Neural cell (in vitro differentiated cells): ENCODE results near the gene RUBCN. TPM values are rescaled to one million over a fixed set of nuclear protein-coding genes. Genes with fewer than 3 reads are reported as not detected.

Experiments
- H2AFZ ChIP-seq: fragments of 200-600, 300-800 bp; sonication (generic), shearing (Covaris generic); 2 replicates; pipeline ENCODE4 v1.6.0; 2014; ENCODE audit warnings: low read depth, mild to moderate bottlenecking, antibody characterized with exemption, low read length, moderate library complexity
- H3F3A ChIP-seq: fragments of 200-600 bp; shearing (Covaris generic); 2 replicates; pipeline ENCODE4 v1.6.1; 2016; ENCODE audit warnings: mild to moderate bottlenecking, moderate library complexity, mixed read lengths, antibody characterized with exemption, low read length; ENCODE audit not compliant: insufficient read depth, poor library complexity, severe bottlenecking
- H3K27ac ChIP-seq: fragments of 200-600, 300-800 bp; sonication (generic), shearing (Covaris generic); 2 replicates; pipeline ENCODE4 v1.5.1; 2014; ENCODE audit warnings: mild to moderate bottlenecking, low read length, moderate library complexity
- H3K27me3 ChIP-seq: fragments of 300-800, 200-600 bp; sonication (generic), shearing (Covaris generic); 2 replicates; pipeline ENCODE4 v1.6.0; 2014; ENCODE audit warnings: mild to moderate bottlenecking, low read depth, low read length, moderate library complexity; ENCODE audit not compliant: insufficient read depth
- H3K36me3 ChIP-seq: fragments of 300-800, 200-600 bp; sonication (generic), shearing (Covaris generic); 2 replicates; pipeline ENCODE4 v1.5.1; 2014; ENCODE audit warnings: mild to moderate bottlenecking, antibody characterized with exemption, low read length, moderate library complexity; ENCODE audit not compliant: insufficient read depth
- H3K4me2 ChIP-seq: fragments of 300-800, 200-600 bp; sonication (generic), shearing (Covaris generic); 2 replicates; pipeline ENCODE4 v1.6.0; 2014; ENCODE audit warnings: mild to moderate bottlenecking, low read length
- H3K4me3 ChIP-seq: fragments of 300-800, 200-600 bp; sonication (generic), shearing (Covaris generic); 2 replicates; pipeline ENCODE4 v1.5.1; 2014; ENCODE audit warnings: mild to moderate bottlenecking, low read length, moderate library complexity
- H3K79me2 ChIP-seq: fragments of 200-600 bp; shearing (Covaris generic); replicated peaks from 2 replicates; pipeline ENCODE4 v1.6.0; 2014; ENCODE audit warnings: mild to moderate bottlenecking, low read length, moderate library complexity; ENCODE audit not compliant: insufficient read depth
- H3K9ac ChIP-seq: fragments of 300-800, 200-600 bp; sonication (generic), shearing (Covaris generic); 2 replicates; pipeline ENCODE4 v1.6.1; 2016; ENCODE audit warnings: mild to moderate bottlenecking, low read length, mixed read lengths
- H3K9me2 ChIP-seq: fragments of 200-600 bp; shearing (Covaris generic); 2 replicates; pipeline ENCODE4 v1.6.1; 2016; ENCODE audit warnings: mild to moderate bottlenecking, low read length, mixed read lengths; ENCODE audit not compliant: insufficient read depth
- H3K9me3 ChIP-seq: fragments of 200-600, 300-800 bp; sonication (generic), shearing (Covaris generic); 2 replicates; pipeline ENCODE4 v1.6.1; 2016; ENCODE audit warnings: mild to moderate bottlenecking, mixed run types, low read length, moderate library complexity, mixed read lengths
- H4K20me1 ChIP-seq: fragments of 200-600 bp; shearing (Covaris generic); 2 replicates; pipeline ENCODE4 v1.6.1; 2016; ENCODE audit warnings: mild to moderate bottlenecking, mixed run types; ENCODE audit not compliant: insufficient read depth
- EP300 ChIP-seq: fragments of 450-650 bp; conservative IDR thresholded peaks from 2 replicates; pipeline ENCODE4 v1.6.1; 2014; ENCODE audit warnings: antibody characterized with exemption, mild to moderate bottlenecking, moderate library complexity; ENCODE audit not compliant: poor library complexity, severe bottlenecking
- EZH2 ChIP-seq: fragments of 200-600, 300-800 bp; shearing (Covaris generic), sonication (generic); IDR thresholded peaks from 2 replicates; pipeline ENCODE4 v1.6.1; 2014; ENCODE audit warnings: antibody characterized with exemption, low read length, borderline replicate concordance, mild to moderate bottlenecking; ENCODE audit not compliant: insufficient read depth, poor library complexity, severe bottlenecking
- MXI1 ChIP-seq: fragments of 450-650 bp; conservative IDR thresholded peaks from 2 replicates; pipeline ENCODE4 v1.6.1; 2014; ENCODE audit warnings: antibody characterized with exemption, mild to moderate bottlenecking; ENCODE audit not compliant: poor library complexity, severe bottlenecking
- POLR2AphosphoS5 ChIP-seq: IDR thresholded peaks from 2 replicates; pipeline ENCODE4 v1.6.1; 2012
- RAD21 ChIP-seq: fragments of 450-650 bp; conservative IDR thresholded peaks from 2 replicates; pipeline ENCODE4 v1.6.1; 2014; ENCODE audit warnings: antibody characterized with exemption, mild to moderate bottlenecking, moderate library complexity
- REST ChIP-seq: IDR thresholded peaks from 2 replicates; pipeline ENCODE4 v1.6.1; 2012; ENCODE audit warnings: borderline replicate concordance
- SMC3 ChIP-seq: fragments of 450-650 bp; conservative IDR thresholded peaks from 2 replicates; pipeline ENCODE4 v1.6.1; 2014; ENCODE audit warnings: antibody characterized with exemption, mild to moderate bottlenecking, moderate library complexity; ENCODE audit not compliant: poor library complexity
- TAF1 ChIP-seq: IDR thresholded peaks from 2 replicates; pipeline ENCODE4 v1.6.1; 2012; ENCODE audit warnings: low read depth
- polyA plus RNA-seq: library from polyadenylated mRNA; depleted of rRNA; stranded (reverse); fragments of >200 nt; gene quantifications from 2 replicates; pipeline ENCODE4 v1.2.3, GENCODE V29; 2014
- TF ChIP-seq, protein P1 (sequence below): fragments of 450-650 bp; IDR thresholded peaks from 2 replicates; pipeline ENCODE4 v1.5.1; 2014; ENCODE audit warnings: antibody characterized with exemption, mild to moderate bottlenecking, moderate library complexity; ENCODE audit not compliant: poor library complexity, severe bottlenecking

The RUBCN gene
- polyA plus RNA-seq, 1 donor from 2014 or later, result 16.1 TPM

GRCh38 chr3:197701841-197702240 lies 34.9 kb downstream of the RUBCN start:
- Histone ChIP-seq H3K27me3 (no peaks in the 10 kb centered on the region), H3K9me2 (no peaks in the 10 kb centered on the region), H3K9me3 (no peaks in the 10 kb centered on the region), H3K9ac (no peak overlapping the region), H3K27ac (no peak overlapping the region), H3K4me3 (no peak overlapping the region), H3K36me3 (peaks cover 9% of the 10 kb centered on the region), H2AFZ (no peak overlapping the region), H3K4me2 (no peak overlapping the region), H3F3A (no peaks in the 10 kb centered on the region), H3K79me2 (no peaks in the 10 kb centered on the region), H4K20me1 (no peaks in the 10 kb centered on the region)
- TF ChIP-seq POLR2AphosphoS5 (no peak), RAD21 (no peak), TAF1 (no peak), SMC3 (no peak), MXI1 (no peak), EZH2 (no peak), REST (no peak), EP300 (no peak)
- TF ChIP-seq, protein P1, sequence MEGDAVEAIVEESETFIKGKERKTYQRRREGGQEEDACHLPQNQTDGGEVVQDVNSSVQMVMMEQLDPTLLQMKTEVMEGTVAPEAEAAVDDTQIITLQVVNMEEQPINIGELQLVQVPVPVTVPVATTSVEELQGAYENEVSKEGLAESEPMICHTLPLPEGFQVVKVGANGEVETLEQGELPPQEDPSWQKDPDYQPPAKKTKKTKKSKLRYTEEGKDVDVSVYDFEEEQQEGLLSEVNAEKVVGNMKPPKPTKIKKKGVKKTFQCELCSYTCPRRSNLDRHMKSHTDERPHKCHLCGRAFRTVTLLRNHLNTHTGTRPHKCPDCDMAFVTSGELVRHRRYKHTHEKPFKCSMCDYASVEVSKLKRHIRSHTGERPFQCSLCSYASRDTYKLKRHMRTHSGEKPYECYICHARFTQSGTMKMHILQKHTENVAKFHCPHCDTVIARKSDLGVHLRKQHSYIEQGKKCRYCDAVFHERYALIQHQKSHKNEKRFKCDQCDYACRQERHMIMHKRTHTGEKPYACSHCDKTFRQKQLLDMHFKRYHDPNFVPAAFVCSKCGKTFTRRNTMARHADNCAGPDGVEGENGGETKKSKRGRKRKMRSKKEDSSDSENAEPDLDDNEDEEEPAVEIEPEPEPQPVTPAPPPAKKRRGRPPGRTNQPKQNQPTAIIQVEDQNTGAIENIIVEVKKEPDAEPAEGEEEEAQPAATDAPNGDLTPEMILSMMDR, result no peak

GRCh38 chr3:197700095-197700494 lies 36.6 kb downstream of the RUBCN start:
- Histone ChIP-seq H3K9me3 (no peaks in the 10 kb centered on the region), H3K4me3 (no peak overlapping the region), H3F3A (no peaks in the 10 kb centered on the region), H3K4me2 (no peak overlapping the region), H3K36me3 (peaks cover 9% of the 10 kb centered on the region), H3K79me2 (no peaks in the 10 kb centered on the region), H4K20me1 (no peaks in the 10 kb centered on the region), H2AFZ (no peak overlapping the region), H3K9me2 (no peaks in the 10 kb centered on the region), H3K27me3 (no peaks in the 10 kb centered on the region), H3K27ac (no peak overlapping the region), H3K9ac (no peak overlapping the region)
- no peak for TF ChIP-seq EZH2
- TF ChIP-seq RAD21, result no peak
- no peak for TF ChIP-seq SMC3
- TF ChIP-seq MXI1, result no peak
- TF ChIP-seq, protein P1, result no peak
- no peak for TF ChIP-seq POLR2AphosphoS5
- no peak for TF ChIP-seq EP300
- no peak for TF ChIP-seq TAF1
- no peak for TF ChIP-seq REST
